Stimulated activated CD4-positive, alpha-beta T cell treated with anti-CD3 and anti-CD28 coated beads, Interleukin-12 subunit alpha, Interleukin-12 subunit beta, amount 100 ng/mL, for 48 hours (primary cell): ENCODE measurements around the gene SLC7A1.

Experiments used
- DNase-seq, 3 donors: peaks; one replicate each; pipeline ENCODE4 v3.0.0-alpha.2; 2020; ENCODE audit warnings: low read depth in 2 of 3, low spot score in 1 of 3

The SLC7A1 gene

GRCh38 chr13:29532821-29533220, 62.7 kb downstream of the SLC7A1 start:
- DNase-seq = no peak

GRCh38 chr13:29532116-29532515, 63.4 kb downstream of the SLC7A1 start:
- DNase-seq = no peak

GRCh38 chr13:29530901-29531300, 64.6 kb downstream of the SLC7A1 start:
- no peak for DNase-seq

- no peak for DNase-seq
These were observed 65.7 kb downstream of the SLC7A1 start for GRCh38 chr13:29529754-29530153.

GRCh38 chr13:29527916-29528315, 67.6 kb downstream of the SLC7A1 start:
- DNase-seq = no peak

GRCh38 chr13:29527511-29527910, 68.0 kb downstream of the SLC7A1 start:
- DNase-seq = no peak

- DNase-seq = no peak
These were observed 68.7 kb downstream of the SLC7A1 start for GRCh38 chr13:29526741-29527140.

- no peak for DNase-seq
These were observed 69.7 kb downstream of the SLC7A1 start for GRCh38 chr13:29525757-29526156.

- DNase-seq = no peak
These were observed 70.8 kb downstream of the SLC7A1 start for GRCh38 chr13:29524641-29525040.

- DNase-seq = no peak
These were observed 71.3 kb downstream of the SLC7A1 start for GRCh38 chr13:29524176-29524575.

- no peak for DNase-seq
These were observed 72.1 kb downstream of the SLC7A1 start for GRCh38 chr13:29523199-29523961.

GRCh38 chr13:29522044-29522685, 73.3 kb downstream of the SLC7A1 start:
- DNase-seq = no peak

GRCh38 chr13:29521336-29521735, 74.2 kb downstream of the SLC7A1 start:
- DNase-seq = no peak

GRCh38 chr13:29520671-29521070, 74.8 kb downstream of the SLC7A1 start:
- no peak for DNase-seq

- DNase-seq = no peak
These were observed 75.6 kb downstream of the SLC7A1 start for GRCh38 chr13:29519921-29520320.

- no peak for DNase-seq
These were observed 78.6 kb downstream of the SLC7A1 start for GRCh38 chr13:29516880-29517279.

- no peak for DNase-seq
These were observed 79.5 kb downstream of the SLC7A1 start for GRCh38 chr13:29516012-29516411.

- no peak for DNase-seq
These were observed 80.1 kb downstream of the SLC7A1 start for GRCh38 chr13:29515372-29515771.

GRCh38 chr13:29514720-29515310, 80.7 kb downstream of the SLC7A1 start:
- no peak for DNase-seq

- DNase-seq = no peak
These were observed 81.3 kb downstream of the SLC7A1 start for GRCh38 chr13:29513981-29514719.
